ENCODE data around the gene SCNN1G.
"Not testable (repeated sequence)": the region's sequence is repeated elsewhere in the genome, so short reads cannot be mapped to it uniquely, and the experiment has no call there.

Gene SCNN1G, protein sequence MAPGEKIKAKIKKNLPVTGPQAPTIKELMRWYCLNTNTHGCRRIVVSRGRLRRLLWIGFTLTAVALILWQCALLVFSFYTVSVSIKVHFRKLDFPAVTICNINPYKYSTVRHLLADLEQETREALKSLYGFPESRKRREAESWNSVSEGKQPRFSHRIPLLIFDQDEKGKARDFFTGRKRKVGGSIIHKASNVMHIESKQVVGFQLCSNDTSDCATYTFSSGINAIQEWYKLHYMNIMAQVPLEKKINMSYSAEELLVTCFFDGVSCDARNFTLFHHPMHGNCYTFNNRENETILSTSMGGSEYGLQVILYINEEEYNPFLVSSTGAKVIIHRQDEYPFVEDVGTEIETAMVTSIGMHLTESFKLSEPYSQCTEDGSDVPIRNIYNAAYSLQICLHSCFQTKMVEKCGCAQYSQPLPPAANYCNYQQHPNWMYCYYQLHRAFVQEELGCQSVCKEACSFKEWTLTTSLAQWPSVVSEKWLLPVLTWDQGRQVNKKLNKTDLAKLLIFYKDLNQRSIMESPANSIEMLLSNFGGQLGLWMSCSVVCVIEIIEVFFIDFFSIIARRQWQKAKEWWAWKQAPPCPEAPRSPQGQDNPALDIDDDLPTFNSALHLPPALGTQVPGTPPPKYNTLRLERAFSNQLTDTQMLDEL

DNA sequence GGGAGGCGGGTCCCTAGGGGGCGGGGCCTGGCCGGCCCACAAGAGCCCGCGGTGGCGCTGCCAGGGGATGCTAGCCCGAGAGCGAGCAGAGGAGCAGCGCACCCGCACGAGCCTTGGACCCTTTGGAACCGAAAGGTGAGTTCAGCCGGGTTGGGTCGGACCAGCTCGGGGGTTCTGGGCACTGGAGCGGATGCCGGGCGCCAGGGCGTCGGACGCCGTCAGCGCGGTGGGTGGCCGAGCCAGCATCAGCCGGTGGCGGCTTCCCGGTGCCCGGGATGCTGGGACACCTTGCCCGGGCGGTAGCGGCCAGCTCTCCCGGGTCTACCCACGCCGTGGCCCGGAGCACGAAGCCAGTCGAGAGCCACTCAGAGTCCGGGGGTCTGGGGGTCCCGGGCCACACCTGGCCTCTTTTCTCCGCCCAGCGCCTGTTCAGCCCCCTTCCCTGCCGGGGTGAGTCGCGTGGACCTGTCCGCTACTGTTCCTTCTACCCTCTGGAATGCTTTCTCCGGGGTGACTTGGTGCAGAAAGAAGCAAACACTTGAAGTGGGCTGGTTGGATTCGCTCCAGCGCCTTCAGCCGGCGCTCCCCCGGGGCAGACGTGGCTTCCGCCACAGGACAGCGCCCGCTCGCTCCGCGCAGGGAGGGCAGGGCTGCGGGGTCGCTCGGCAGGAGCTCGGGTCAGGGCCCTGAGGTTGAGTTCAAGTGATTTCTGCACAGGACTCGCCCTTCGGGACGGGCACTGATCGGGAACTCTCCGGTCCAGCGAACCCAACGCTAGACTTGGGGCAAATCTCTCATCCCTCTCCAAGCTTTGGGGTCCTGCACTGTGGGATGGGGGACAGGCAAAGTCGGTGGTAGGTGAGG is at the start of gene SCNN1G:
Gene SCNN1G (plus strand): TSS at position 67 of the 864 bp plus-strand sequence. CDS start 3,527 bp downstream, outside the sequence.
- peak in 1 of 2 donors; percentile 12 for ATAC-seq

DNA sequence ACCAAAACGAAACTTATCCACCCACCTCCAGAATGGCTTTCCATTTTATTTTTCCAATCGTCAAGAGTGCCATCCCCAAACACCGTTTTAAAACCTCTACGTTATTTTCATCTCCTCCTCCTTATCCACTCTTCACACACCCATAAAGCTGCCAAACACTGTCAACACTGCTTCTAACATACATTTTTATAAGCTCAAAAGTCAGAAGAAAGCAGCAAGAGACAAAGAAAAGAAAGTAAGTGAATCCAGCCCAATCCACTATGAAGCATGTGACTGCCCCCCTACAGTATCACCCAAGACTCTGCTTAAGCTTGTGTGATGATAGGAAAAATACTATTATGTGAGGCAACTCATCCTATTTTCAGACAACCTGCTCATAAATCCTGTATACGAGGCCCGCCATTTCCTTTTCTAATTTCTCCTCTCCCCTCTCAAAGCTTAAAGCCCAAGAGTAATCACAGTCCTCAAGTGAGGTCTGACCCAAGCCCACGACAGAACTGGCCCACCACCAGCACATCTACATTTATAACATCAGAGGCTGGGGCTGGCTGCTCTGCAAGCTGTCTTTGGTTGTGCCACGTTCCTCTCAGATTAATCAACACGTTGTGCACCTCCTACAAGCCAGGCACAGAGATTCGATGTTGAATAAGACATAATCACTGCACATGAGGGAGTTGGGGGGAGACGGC is 49.6 kb upstream of the SCNN1G start:
- no peak for ATAC-seq

DNA sequence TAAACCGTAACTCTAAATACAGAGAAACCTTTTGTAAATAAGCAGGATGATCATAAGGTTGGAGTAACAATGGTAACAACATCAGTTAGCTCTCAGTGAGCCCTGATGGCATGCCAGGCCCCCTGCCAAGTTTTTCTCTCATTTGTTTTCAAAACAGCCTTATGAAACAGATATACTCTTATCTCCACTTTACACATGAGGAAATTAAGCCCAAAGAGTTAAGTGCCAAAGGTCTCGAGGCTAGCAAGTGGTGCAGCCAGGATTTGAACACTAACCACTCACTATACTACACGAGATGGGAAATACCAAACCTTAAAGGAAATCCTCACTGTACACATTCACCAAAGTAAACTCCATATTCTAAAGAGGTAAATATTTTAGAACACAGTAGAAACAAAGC is 48.3 kb upstream of the SCNN1G start:
- no peak for ATAC-seq

DNA sequence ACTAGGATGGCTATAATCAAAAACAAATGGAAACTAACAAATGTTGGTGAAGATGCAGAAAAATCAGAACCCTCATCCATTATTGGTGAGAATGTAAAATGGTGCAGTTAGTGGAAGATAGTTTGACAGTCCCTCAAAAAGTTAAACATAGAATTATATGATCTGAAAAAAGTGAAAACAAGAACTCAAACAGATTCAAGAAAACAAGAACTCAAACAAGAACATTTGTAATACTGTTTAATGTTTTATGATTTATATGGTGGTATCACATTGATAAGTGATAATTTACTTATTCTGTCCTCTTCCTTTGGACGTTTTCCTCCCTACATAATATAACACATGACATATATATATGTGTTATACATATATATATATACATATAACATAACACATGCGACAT is 45.3 kb upstream of the SCNN1G start:
- no peak for ATAC-seq

DNA sequence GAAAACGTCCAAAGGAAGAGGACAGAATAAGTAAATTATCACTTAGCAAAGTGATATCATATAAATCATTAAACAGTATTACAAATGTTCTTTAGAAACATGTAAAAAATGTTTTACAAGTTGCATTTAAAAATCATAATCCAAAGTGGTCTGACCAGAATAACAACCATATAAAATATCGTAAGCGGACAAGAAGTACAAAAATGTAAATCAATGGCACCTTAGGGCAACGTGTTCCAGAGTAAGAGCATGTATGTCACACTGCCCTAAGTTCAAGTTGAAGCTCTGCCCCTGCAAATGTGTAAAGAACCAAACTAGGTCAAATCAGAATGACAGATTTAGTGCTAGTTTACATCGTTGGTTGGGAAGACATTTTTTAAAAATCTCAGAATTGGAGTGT is 44.7 kb upstream of the SCNN1G start:
- ATAC-seq, result no peak

DNA sequence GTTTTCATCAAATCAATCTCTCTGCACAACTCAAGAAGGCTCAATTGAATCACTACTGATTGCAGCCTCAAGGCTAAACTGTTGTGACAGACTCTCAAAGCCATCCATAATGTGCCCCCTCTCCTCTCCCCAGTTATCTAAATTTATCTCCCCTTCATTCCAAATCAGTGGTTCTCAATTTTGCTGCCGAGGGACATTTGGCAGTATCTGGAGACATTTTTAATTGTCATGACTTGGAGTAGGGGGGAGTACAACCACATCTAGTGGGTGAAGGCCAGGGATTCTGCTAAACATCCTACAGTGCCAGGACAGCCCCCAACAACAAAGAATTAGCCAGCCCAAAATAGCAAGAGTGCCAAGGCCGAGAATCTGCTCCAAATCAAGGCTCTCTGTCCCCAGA is 42.4 kb upstream of the SCNN1G start:
- ATAC-seq, result no peak

DNA sequence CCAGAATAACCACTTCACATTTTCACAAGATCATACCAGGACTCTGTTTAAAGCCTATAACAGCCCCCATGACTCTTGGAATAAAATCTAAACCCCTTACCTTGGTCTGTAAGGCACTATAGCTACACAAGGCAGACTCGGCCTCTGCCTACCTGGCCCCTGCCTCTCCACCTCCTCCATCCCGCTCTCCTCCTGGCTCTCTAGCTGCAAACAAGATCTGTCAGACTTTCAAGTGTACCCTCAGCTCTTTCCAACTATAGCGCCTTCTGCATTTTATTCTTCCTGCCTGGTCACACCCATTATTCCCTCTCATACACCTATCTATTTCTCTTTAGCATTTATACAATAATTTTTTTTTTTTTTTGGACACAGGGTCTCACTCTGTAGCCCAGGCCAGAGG is 41.5 kb upstream of the SCNN1G start:
- no peak for ATAC-seq

DNA sequence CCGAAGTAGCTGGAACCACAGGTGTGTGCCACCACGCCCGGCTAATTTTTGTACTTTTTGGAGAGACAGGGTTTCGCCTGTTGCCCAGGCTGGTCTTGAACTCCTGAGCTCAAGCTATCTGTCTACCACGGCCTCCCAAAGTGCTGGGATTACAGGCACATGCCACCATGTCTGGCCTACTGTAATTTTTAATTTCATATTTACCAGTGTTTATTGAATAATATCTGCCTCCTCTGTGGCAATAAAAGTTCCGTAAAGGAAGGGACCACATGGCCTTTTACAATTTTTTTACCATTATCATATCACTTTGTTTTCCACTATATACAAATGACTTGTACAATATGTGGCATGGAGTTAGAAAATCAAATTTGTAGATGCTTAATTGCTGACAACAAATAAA is 41.0 kb upstream of the SCNN1G start:
- no peak for ATAC-seq

DNA sequence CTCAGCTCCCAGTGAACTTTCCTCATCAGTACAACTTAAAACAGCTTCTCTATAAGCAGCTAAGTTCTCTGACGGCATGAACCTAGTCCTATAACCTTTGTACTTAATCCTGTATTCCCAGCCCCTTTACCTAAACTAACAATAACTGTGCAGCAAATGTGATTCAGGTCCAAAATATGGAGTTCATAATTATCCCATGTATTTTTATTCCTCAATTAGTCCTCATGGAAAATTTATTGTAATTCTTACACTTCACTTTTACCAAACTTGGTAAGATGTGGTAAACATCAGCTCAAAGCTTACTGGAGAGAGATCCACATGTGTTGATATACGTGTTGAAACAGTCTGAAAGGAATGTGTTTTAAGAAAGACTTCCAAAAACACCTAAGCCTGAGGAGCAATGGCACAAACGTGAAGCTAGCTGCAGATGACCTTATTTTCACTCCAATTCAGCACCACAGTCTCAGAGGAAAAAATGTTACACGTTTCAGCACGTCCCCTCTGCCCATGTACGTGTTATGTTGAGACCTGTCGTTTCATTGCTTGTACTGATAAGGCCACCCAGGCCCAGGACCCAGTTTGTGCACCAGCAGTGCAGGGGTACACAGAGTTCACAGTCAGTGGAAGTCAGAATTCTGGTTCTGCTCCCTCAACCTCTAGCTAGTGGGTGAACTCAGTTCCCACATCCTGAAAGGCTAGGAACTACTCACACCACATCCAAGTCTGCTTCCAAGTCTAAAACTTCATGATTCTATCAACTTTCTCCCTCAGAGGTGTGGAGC is 40.4 kb upstream of the SCNN1G start:
- ATAC-seq, result no peak

DNA sequence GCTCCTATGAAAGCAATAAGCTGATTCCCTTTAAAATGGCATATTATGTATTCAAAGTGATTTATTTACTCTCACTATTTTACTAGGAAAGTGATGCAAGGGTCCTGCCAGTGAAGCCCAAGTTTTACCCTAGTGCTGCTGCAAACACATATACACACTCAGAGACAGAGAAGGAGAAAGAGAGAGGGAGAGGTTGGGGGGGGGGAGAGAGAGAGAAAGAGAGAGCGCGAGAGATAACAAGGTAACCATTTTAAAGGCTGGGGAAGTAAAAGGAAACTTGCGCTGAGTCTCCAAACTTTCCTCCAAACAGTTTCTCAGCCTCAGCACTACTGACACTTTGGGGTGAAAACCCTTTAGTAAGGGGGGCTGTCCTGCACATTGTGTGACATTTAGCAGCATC is 39.2 kb upstream of the SCNN1G start:
- no peak for ATAC-seq

DNA sequence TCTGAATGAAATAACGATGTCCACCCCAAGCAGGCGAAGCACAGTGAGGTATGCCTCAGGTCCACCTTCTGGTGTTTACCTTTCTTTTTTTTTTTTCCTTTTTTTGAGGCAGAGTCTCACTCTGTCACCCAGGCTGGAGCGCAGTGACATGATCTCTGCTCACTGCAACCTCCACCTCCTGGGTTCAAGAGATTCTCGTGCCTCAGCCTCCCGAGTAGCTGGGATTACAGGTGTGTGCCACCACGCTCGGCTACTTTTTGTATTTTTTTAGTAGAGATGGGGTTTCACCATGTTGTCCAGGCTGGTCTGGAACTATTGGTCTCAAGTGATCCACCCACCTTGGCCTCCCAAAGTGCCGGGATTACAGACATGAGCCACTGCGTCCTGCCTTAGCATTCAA is 38.2 kb upstream of the SCNN1G start:
- not testable (repeated sequence) for ATAC-seq

DNA sequence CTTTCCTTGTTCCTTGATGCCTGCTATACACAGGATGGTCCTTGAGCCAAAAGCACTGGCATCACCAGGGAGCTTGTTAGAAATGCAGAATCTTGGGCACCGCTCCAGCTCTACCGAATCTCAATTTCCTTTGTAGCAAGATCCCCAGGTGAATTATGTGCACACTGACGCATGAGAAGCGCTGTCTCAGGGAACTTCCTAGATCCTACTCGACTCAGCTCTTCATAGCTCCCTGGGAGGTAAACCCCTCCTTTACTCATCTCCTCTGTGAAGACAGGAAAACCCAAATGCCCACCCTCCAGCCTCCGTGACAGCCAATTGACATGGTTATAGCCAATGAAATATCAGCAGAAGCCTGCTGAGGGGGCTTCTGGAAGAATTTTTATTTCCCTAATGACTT is 37.4 kb upstream of the SCNN1G start:
- no peak for ATAC-seq

DNA sequence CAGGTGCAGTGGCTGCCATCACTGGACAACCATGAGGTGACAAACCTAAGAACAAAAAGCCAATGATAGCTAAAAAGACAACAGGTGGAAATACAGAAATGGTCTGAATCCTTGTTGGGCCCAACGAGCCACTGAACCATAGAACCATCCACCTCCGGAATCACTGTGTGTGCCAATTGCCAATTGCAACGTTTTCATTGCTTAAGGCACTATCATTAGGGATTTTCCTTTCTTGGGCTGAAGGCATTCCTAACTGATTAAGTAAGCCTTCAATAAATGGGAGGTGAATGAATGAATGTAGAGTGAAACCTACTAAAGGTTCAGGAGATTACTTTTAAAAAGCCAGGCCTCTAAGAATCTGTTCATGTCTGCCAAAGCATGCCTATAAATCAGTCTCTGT is 36.9 kb upstream of the SCNN1G start:
- ATAC-seq, result no peak

DNA sequence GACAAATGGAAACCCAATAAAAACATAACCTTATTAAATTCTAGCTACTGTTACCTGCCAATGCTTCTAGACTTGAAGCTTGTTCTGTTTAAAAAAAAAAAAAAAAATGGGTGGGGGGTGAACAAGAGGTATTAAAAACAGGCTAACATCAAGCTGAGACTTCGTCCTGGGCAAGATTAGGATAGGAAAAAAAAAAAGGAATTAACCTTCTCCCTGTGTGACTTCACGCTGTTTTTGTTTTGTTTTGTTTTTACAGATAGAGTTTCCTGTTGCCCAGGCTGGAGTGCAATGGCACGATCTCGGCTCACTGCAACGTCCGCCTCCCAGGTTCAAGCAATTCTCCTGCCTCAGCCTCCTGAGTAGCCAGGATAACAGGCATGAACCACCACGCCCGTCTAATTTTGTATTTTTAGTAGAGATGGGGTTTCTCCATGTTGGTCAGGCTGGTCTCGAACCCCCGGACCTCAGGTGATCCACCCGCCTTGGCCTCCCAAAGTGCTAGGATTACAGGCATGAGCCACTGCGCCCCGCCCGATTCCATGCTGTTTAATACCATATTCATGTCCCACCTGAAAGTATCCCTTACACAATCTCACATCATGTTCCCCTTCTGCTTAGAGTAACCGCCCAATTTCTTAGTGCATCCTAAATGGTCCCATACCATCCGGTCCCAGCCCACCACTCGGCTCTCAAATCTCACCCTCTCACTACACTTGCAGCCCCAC is 35.5 kb upstream of the SCNN1G start:
- no peak for ATAC-seq

DNA sequence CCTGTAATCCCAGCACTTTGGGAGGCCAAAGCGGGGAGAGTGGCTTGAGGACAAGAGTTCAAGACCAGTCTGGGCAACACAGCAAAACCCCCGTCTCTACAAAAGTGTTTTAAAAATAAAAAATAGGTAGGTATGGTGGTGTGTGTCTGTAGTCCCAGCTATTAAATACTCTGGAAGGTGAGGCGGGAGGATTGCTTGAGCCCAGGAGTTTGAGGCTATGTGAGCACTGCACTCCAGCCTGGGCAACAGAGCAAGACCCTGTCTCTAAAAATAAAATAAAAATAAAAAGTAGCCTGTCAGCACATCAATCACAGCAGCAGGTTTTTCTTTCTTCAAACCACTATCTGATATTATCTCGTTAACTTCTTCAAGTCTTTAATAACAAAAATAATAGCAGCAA is 34.9 kb upstream of the SCNN1G start:
- no peak for ATAC-seq

DNA sequence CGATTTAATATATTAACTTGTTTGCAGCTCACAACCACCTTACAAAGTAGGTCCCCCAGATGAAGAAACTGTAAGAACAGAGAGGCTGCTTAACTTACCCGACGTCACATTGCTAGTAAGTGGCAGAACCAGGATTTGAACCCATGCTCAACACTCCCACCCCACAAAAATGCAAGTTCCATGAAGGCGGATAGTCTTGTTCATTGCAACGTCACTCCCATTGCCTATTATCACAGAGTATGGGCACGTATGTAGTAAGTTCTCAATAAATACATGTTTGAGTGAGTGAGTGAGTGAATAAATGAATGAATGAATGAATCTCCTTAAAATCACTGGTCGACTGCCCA is 34.4 kb upstream of the SCNN1G start:
- ATAC-seq, result no peak

DNA sequence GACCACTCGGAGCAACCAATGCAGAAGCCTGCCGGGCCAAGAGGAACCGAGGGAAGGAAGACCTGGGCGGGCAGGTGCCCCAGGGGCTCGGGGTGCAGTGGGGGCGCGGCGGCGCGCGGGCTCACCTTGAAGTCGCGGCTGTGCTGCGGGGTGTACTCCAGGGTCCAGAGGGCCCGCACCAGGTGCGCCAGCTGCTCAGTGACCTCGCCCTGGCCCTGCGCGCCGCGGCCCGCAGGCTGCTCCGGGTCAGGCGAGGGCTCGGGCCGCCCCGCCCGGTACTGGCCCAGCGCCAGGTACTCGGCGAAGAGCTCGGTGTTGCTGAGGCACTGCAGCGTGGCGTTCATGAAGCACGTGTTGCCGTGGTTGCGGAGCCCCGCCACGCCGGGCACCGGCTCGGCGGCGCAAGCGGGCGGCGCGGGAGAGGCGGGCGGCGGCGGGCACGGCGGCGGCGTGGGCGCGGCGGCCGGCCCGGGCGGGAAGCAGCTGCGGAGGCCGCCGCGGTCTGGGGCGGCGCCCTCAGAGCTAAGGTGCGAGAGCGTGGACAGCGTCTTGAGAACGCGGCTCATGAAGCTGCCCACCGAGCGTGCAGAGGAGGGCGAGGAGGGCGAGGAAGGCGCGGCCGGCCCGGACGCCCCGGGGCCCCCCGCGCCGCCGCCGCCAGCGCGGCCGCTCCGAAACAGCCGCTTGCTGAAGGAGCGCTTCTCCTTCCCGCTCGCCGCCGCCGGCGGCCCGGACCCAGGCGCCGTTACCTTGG is 33.9 kb upstream of the SCNN1G start:
- ATAC-seq, result peak; percentile 39

DNA sequence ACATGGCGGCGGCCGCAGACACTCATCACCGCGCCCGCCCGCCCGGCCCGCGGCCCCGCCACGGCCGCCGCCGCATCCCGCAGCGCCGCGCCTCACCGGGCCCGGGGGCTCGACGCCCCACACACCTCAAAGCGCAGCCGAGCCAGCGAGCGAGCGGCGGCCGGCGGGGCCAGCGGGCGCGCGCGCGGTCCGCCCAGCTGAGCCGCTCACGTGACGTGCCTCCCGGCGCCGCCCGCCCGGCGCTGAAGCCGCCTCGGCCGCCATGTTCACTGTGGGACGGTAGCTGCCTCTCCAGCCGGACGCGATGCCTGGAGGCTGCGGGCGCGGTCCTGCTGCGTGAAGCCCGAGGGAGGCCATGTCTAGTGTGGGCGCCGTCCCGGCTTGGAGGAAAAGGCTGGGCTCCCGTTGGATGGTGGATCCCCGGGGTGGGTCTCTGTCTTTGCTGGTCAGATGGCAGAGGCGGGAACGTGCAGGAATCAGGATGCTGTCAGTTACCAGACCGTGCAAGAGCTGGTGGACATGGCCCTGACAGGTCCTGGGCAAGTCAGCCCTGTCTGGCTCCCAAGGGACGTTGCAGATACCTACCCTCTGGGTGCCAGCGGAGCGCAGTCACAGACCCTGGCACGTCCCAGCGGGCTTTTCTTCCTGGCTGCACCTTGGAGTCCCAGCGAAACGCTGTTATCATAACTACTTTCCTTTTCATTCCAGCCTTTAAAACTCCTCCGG is 33.1 kb upstream of the SCNN1G start, which contains the start of gene USP31:
Gene USP31 (minus strand): TSS at position 186 of the 726 bp plus-strand sequence. CDS start 182 bp downstream, at position 4.
- ATAC-seq, result peak; percentile 98

DNA sequence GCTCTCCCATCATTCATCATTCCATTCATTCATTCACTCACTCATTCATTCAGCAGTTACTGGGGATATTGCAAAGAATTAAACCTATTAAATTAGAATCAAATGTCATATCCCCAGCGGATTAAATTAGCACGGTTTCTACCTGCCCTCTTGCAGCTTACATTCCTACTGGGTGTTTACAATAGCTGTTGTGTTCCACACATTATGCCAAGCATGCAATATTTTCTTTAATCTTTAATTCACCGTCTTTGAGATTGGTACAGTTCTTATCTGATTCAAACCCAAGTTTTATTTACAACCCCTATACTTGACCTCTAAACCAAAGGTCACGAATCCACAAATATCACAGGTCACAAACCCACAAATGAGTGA is 32.6 kb upstream of the SCNN1G start:
- ATAC-seq, result no peak
